SK-N-SH treated with all-trans-retinoic acid at 6 μM for 48 hours (cell line): ENCODE measurements around the gene INPP4B.

Source experiments
- ARNTL ChIP-seq: fragments of 450-650 bp; formaldehyde crosslinking; IDR thresholded peaks from 2 replicates; pipeline ENCODE4 v1.5.0; 2020; ENCODE audit warnings: low read depth, mild to moderate bottlenecking, moderate library complexity, borderline replicate concordance
- CSDC2 ChIP-seq: fragments of 250-450 bp; sonication (Bioruptor Pico); IDR thresholded peaks from 2 replicates; pipeline ENCODE4 v1.5.0; 2020; ENCODE audit warnings: mild to moderate bottlenecking, moderate library complexity
- PPARA ChIP-seq: fragments of 250-450 bp; sonication (Bioruptor Pico); IDR thresholded peaks from 2 replicates; pipeline ENCODE4 v1.5.0; 2020; ENCODE audit warnings: mild to moderate bottlenecking, borderline replicate concordance
- RARB ChIP-seq: fragments of 250-450 bp; sonication (Bioruptor Pico); IDR thresholded peaks from 2 replicates; pipeline ENCODE4 v1.8.0; 2021; ENCODE audit warnings: mild to moderate bottlenecking, moderate library complexity
- SNAI2 ChIP-seq: fragments of 250-450 bp; sonication (Bioruptor Pico); IDR thresholded peaks from 2 replicates; pipeline ENCODE4 v1.5.0; 2020; ENCODE audit warnings: mild to moderate bottlenecking, moderate library complexity
- ZFP3 ChIP-seq: fragments of 250-450 bp; sonication (Bioruptor Pico); IDR thresholded peaks from 2 replicates; pipeline ENCODE4 v1.5.0; 2020; ENCODE audit warnings: mild to moderate bottlenecking, moderate library complexity
- ZNF70 ChIP-seq: fragments of 450-650 bp; formaldehyde crosslinking; IDR thresholded peaks from 2 replicates; pipeline ENCODE4 v1.5.0; 2020; ENCODE audit warnings: mild to moderate bottlenecking, moderate library complexity
- TF ChIP-seq, protein P1 (sequence below): fragments of 250-450 bp; sonication (Bioruptor Pico); IDR thresholded peaks from 2 replicates; pipeline ENCODE4 v1.5.1; 2020; ENCODE audit warnings: low read depth, mild to moderate bottlenecking, moderate library complexity
- TF ChIP-seq, protein P2 (sequence below): fragments of 250-450 bp; sonication (Bioruptor Pico); IDR thresholded peaks from 2 replicates; pipeline ENCODE4 v1.5.1; 2021; ENCODE audit warnings: mild to moderate bottlenecking, moderate library complexity
- TF ChIP-seq, protein P3 (sequence below): fragments of 250-450 bp; sonication (Bioruptor Pico); IDR thresholded peaks from 2 replicates; pipeline ENCODE4 v1.8.0; 2021; ENCODE audit warnings: low read depth, mild to moderate bottlenecking, moderate library complexity, borderline replicate concordance

DNA sequence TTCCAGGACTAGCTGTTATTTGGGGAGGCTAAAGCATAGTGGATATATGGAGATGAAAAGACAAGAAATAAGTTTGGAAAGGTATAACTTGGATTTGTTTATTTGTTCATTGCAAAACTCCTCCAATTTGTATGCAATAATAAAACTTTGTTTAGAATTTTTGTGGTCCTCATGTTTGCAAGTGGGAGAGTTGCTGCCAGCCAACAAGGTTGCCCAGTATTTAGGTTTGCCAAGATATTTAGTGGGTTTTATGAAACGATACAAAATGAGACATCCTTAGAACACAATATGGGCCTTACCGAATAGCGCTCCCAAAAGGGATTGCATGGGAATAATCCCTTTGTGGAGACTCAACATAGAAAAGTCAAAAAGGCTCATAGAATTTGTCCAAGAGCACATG is 162.1 kb downstream of the INPP4B start:
- TF ChIP-seq SNAI2 (no peak), ZFP3 (CRISPR knock-in tag) (no peak), RARB (CRISPR knock-in tag) (no peak), CSDC2 (CRISPR knock-in tag) (no peak), ZNF70 (CRISPR knock-in tag) (no peak), ARNTL (CRISPR knock-in tag) (no peak), PPARA (CRISPR knock-in tag) (no peak)
- TF ChIP-seq, protein P1, sequence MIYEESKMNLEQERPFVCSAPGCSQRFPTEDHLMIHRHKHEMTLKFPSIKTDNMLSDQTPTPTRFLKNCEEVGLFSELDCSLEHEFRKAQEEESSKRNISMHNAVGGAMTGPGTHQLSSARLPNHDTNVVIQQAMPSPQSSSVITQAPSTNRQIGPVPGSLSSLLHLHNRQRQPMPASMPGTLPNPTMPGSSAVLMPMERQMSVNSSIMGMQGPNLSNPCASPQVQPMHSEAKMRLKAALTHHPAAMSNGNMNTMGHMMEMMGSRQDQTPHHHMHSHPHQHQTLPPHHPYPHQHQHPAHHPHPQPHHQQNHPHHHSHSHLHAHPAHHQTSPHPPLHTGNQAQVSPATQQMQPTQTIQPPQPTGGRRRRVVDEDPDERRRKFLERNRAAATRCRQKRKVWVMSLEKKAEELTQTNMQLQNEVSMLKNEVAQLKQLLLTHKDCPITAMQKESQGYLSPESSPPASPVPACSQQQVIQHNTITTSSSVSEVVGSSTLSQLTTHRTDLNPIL (CRISPR knock-in tag) = no peak
- TF ChIP-seq, protein P2, sequence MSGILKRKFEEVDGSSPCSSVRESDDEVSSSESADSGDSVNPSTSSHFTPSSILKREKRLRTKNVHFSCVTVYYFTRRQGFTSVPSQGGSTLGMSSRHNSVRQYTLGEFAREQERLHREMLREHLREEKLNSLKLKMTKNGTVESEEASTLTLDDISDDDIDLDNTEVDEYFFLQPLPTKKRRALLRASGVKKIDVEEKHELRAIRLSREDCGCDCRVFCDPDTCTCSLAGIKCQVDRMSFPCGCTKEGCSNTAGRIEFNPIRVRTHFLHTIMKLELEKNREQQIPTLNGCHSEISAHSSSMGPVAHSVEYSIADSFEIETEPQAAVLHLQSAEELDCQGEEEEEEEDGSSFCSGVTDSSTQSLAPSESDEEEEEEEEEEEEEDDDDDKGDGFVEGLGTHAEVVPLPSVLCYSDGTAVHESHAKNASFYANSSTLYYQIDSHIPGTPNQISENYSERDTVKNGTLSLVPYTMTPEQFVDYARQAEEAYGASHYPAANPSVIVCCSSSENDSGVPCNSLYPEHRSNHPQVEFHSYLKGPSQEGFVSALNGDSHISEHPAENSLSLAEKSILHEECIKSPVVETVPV (CRISPR knock-in tag) = no peak
- TF ChIP-seq, protein P3, sequence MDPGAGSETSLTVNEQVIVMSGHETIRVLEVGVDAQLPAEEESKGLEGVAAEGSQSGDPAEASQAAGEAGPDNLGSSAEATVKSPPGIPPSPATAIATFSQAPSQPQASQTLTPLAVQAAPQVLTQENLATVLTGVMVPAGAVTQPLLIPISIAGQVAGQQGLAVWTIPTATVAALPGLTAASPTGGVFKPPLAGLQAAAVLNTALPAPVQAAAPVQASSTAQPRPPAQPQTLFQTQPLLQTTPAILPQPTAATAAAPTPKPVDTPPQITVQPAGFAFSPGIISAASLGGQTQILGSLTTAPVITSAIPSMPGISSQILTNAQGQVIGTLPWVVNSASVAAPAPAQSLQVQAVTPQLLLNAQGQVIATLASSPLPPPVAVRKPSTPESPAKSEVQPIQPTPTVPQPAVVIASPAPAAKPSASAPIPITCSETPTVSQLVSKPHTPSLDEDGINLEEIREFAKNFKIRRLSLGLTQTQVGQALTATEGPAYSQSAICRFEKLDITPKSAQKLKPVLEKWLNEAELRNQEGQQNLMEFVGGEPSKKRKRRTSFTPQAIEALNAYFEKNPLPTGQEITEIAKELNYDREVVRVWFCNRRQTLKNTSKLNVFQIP (CRISPR knock-in tag) = no peak
